ENCODE results near the gene ZNF335.

DNA sequence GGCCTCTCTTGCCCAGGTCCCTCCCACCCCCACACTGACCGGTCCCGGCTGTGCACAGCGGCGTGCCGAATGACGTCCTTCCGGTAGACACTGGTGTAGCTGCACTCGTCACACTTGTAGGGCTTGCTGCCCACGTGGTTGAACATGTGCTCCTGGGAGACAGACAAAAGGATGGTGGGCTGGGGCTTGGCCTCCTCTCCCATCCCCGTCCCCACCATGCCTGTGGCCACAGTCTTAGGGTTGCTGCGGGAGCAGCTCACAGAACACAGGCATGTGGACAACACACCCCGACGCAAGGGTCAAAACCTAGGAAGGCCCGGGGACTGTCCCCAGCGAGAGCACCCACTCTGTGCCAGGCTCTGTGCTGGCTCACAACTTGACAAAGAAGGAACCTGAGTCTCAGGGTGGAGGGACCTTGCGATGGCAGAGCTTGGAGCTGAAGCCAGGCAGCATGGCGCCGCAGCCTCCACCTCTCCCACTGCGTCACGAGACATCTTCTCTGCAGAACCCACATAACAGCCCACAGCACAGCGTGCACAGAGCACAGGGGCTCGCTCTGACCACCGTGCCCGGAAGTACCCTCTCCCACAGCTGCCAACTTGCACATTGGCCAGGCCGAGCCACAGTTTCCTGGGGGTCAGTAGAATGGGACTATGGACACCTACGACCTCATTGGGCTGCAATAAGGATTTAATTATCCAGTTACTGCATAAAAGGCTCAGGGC, 9.8 kb downstream of the ZNF335 start:
- TF ChIP-seq POLR2A (IDR thresholded peaks at IDR 0.05; ENCODE audit: low read depth, low read length) (no peak; the same call in 1 of the 2 replicates), TAF1 (IDR thresholded peaks at IDR 0.05; ENCODE audit: low read depth, low read length) (no peak)
